ENCODE data around the gene UAP1. TPM values are rescaled to one million over a fixed set of nuclear protein-coding genes. Genes with fewer than 3 reads are reported as not detected.

Gene UAP1
- total RNA-seq, 2 experiments from 2014 or later, result 30.0 to 41.2 TPM

DNA sequence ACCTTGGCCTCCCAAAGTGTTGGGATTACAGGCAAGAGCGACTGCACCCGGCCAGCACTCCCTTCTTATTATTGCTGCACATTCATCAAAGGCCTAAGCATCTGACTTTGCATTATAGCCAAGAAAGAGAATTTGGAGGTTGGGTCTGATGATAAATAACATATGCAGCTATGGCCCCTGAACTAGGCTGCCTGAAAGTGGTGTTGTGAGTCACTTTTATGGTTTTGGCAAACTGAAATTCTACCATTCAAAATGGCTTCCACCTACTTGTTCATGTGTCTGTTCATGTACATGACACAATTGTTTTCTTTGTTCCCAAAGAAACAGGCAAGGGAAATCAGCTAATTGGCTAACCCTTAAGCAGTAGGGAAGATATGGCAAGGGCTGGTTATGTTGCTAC is 25.0 kb upstream of the UAP1 start:
- Histone ChIP-seq H3K9me3 (ENCODE audit: low read length) (no peaks in the 10 kb centered on the region), H3K4me3 (ENCODE audit: low read depth, low read length, poor library complexity, severe bottlenecking) (no peak overlapping the region), H2AFZ (ENCODE audit: low read length) (no peak overlapping the region), H3K27ac (ENCODE audit: low read depth, low read length, poor library complexity, severe bottlenecking) (no peak overlapping the region), H3K36me3 (ENCODE audit: insufficient read depth, low read length) (no peaks in the 10 kb centered on the region), H3K9me2 (ENCODE audit: insufficient read depth, low read length) (no peaks in the 10 kb centered on the region), H3K4me1 (ENCODE audit: insufficient read depth, low read length, poor library complexity, severe bottlenecking) (no peaks in the 10 kb centered on the region), H3K4me2 (ENCODE audit: low read length) (no peak overlapping the region), H4K20me1 (ENCODE audit: insufficient read depth, low read length) (no peaks in the 10 kb centered on the region), H3K79me2 (ENCODE audit: insufficient read depth, low read depth, low read length) (no peaks in the 10 kb centered on the region)
- no peak for TF ChIP-seq EZH2phosphoT487 (IDR thresholded peaks at IDR 0.05; ENCODE audit: borderline replicate concordance, low read depth, low read length)
- TF ChIP-seq, protein P1, sequence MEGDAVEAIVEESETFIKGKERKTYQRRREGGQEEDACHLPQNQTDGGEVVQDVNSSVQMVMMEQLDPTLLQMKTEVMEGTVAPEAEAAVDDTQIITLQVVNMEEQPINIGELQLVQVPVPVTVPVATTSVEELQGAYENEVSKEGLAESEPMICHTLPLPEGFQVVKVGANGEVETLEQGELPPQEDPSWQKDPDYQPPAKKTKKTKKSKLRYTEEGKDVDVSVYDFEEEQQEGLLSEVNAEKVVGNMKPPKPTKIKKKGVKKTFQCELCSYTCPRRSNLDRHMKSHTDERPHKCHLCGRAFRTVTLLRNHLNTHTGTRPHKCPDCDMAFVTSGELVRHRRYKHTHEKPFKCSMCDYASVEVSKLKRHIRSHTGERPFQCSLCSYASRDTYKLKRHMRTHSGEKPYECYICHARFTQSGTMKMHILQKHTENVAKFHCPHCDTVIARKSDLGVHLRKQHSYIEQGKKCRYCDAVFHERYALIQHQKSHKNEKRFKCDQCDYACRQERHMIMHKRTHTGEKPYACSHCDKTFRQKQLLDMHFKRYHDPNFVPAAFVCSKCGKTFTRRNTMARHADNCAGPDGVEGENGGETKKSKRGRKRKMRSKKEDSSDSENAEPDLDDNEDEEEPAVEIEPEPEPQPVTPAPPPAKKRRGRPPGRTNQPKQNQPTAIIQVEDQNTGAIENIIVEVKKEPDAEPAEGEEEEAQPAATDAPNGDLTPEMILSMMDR (conservative IDR thresholded peaks at IDR 0.05; ENCODE audit: low read length), result no peak
- no peak for DNase-seq (ENCODE audit: low spot score)
- ChIA-PET POLR2A (no interaction called here), CTCF (ENCODE audit: unreplicated experiment) (no interaction called here)
- no TSS peak for BruUV-seq (replicated peaks)
- intact Hi-C loops (cut with micrococcal nuclease; ENCODE audit: unreplicated experiment), result no loop called here

DNA sequence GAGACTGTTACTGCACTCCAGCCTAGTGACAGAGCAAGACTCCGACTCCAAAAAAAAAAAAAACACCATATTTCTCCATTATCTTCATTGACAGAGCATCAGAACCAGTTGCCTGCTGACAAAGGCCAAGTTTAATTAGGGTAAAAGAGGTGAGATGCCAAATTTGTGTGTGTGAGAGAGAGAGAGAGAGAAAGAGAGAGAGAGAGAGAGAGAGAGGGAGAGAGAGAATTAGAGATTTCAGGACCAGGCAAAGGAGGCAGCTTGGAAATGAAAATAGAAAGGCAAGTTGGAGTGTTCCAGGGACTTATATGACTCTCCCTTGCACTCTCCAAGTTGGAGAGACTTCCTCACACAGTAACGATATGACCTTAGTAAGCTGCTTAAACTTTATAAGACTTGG is 24.3 kb upstream of the UAP1 start:
- H3K27ac ChIP-seq (ENCODE audit: low read depth, low read length, poor library complexity, severe bottlenecking), result no peak overlapping the region
- no peaks in the 10 kb centered on the region for H3K9me3 ChIP-seq (ENCODE audit: low read length)

DNA sequence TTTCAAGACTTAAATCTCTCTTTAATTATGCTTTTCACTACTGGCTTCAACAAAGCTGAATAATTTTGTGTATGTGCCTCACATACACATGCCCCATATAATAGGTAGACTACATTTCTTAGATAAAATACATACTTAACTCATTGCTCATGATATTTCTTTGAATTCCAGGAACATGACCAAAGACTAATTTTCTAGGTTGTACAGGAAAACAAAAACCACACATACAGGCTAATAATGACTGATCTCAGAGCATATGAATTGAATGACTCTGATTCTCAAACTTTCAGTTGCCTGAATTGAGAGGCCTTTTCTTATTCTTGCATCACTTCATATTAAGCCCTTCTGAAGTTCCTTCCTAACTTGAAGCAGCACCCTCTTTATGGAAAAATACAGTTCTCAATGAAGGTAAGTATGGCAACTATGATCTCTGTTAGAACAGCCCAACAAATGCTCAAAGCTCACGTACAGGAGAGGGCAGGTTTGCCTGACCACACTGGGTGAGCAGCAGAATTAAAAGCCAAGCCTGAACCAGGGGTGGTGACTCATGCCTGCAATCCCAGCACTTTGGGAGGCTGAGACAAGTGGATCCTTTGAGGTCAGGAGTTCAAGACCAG is 22.6 kb upstream of the UAP1 start:
- Histone ChIP-seq H3K4me1 (ENCODE audit: insufficient read depth, low read length, poor library complexity, severe bottlenecking) (no peaks in the 10 kb centered on the region), H3K4me2 (ENCODE audit: low read length) (no peak overlapping the region), H3K36me3 (ENCODE audit: insufficient read depth, low read length) (no peaks in the 10 kb centered on the region), H4K20me1 (ENCODE audit: insufficient read depth, low read length) (no peaks in the 10 kb centered on the region), H3K9me2 (ENCODE audit: insufficient read depth, low read length) (no peaks in the 10 kb centered on the region), H2AFZ (ENCODE audit: low read length) (no peak overlapping the region), H3K79me2 (ENCODE audit: insufficient read depth, low read depth, low read length) (no peaks in the 10 kb centered on the region), H3K9me3 (ENCODE audit: low read length) (peaks cover 7% of the 10 kb centered on the region; the same call in 1 of the 2 replicates), H3K4me3 (ENCODE audit: low read depth, low read length, poor library complexity, severe bottlenecking) (no peak overlapping the region), H3K27ac (ENCODE audit: low read depth, low read length, poor library complexity, severe bottlenecking) (no peak overlapping the region)
- intact Hi-C loops (cut with micrococcal nuclease; ENCODE audit: unreplicated experiment), result no loop called here
- no peak for DNase-seq (ENCODE audit: low spot score)
- no peak for TF ChIP-seq EZH2phosphoT487 (IDR thresholded peaks at IDR 0.05; ENCODE audit: borderline replicate concordance, low read depth, low read length)
- TF ChIP-seq, protein P1 (conservative IDR thresholded peaks at IDR 0.05; ENCODE audit: low read length), result no peak
- ChIA-PET CTCF (ENCODE audit: unreplicated experiment) (no interaction called here), POLR2A (interaction anchor here (0.7 kb wide), 2 partner anchors 23 to 111 kb away, joined by 3 read pairs; no protein-coding TSS in a partner anchor)
- BruUV-seq (replicated peaks), result no TSS peak

More for the DNA sequence above, 24.3 kb upstream of the UAP1 start:
- Histone ChIP-seq H3K9me2 (ENCODE audit: insufficient read depth, low read length) (no peaks in the 10 kb centered on the region), H3K4me1 (ENCODE audit: insufficient read depth, low read length, poor library complexity, severe bottlenecking) (no peaks in the 10 kb centered on the region), H4K20me1 (ENCODE audit: insufficient read depth, low read length) (no peaks in the 10 kb centered on the region), H3K4me2 (ENCODE audit: low read length) (no peak overlapping the region), H3K4me3 (ENCODE audit: low read depth, low read length, poor library complexity, severe bottlenecking) (no peak overlapping the region), H3K79me2 (ENCODE audit: insufficient read depth, low read depth, low read length) (no peaks in the 10 kb centered on the region), H2AFZ (ENCODE audit: low read length) (no peak overlapping the region), H3K36me3 (ENCODE audit: insufficient read depth, low read length) (no peaks in the 10 kb centered on the region)
- no TSS peak for BruUV-seq (replicated peaks)
- ChIA-PET CTCF (ENCODE audit: unreplicated experiment) (no interaction called here), POLR2A (interaction anchor here (0.9 kb wide), 1 partner anchor 35 kb away, joined by 4 read pairs; no protein-coding TSS in a partner anchor)
- TF ChIP-seq, protein P1 (conservative IDR thresholded peaks at IDR 0.05; ENCODE audit: low read length), result no peak
- no peak for TF ChIP-seq EZH2phosphoT487 (IDR thresholded peaks at IDR 0.05; ENCODE audit: borderline replicate concordance, low read depth, low read length)
- intact Hi-C loops (cut with micrococcal nuclease; ENCODE audit: unreplicated experiment), result no loop called here
- DNase-seq (ENCODE audit: low spot score), result no peak

Data from OCI-LY7 (cell line).